Neutrophil (primary cell): ENCODE measurements around the gene PITRM1.

Source experiments
- H3K27ac ChIP-seq: fragments of 200-600 bp; sonication (generic); 2 replicates; pipeline ENCODE4 v1.5.1; 2016; ENCODE audit warnings: mild to moderate bottlenecking, moderate library complexity
- H3K27me3 ChIP-seq: fragments of 200-600 bp; sonication (generic); 2 replicates; pipeline ENCODE4 v1.6.0; 2016; ENCODE audit warnings: mild to moderate bottlenecking
- H3K36me3 ChIP-seq: fragments of 200-600 bp; sonication (generic); 2 replicates; pipeline ENCODE4 v1.5.1; 2017
- H3K4me1 ChIP-seq, 2 experiments: fragments of 200-600 bp in 1 of 2; sonication (generic) in 1 of 2; 1 replicate in 1 of 2; 2 replicates in 1 of 2; pipeline versions ENCODE4 v1.5.1 to v1.6.1; 2013 to 2016; ENCODE audit warnings: low read depth in 1 of 2, low read length in 1 of 2, mild to moderate bottlenecking in 1 of 2, moderate library complexity in 1 of 2; ENCODE audit not compliant: control insufficient read depth in 1 of 2, insufficient read depth in 1 of 2
- H3K4me3 ChIP-seq, 2 experiments: fragments of 200-600 bp in 1 of 2; sonication (generic) in 1 of 2; 1 replicate in 1 of 2; 2 replicates in 1 of 2; pipeline ENCODE4 v1.5.1; 2013 to 2016; ENCODE audit warnings: low read depth in 1 of 2, low read length in 1 of 2, mild to moderate bottlenecking in 1 of 2, moderate library complexity in 1 of 2
- H3K9me3 ChIP-seq: fragments of 200-600 bp; sonication (generic); 2 replicates; pipeline ENCODE4 v1.5.1; 2016
- CTCF ChIP-seq: fragments of 200-600 bp; sonication (generic); IDR thresholded peaks from 2 replicates; pipeline ENCODE4 v1.5.1; 2016; ENCODE audit warnings: antibody characterized with exemption

PITRM1 gene

DNA sequence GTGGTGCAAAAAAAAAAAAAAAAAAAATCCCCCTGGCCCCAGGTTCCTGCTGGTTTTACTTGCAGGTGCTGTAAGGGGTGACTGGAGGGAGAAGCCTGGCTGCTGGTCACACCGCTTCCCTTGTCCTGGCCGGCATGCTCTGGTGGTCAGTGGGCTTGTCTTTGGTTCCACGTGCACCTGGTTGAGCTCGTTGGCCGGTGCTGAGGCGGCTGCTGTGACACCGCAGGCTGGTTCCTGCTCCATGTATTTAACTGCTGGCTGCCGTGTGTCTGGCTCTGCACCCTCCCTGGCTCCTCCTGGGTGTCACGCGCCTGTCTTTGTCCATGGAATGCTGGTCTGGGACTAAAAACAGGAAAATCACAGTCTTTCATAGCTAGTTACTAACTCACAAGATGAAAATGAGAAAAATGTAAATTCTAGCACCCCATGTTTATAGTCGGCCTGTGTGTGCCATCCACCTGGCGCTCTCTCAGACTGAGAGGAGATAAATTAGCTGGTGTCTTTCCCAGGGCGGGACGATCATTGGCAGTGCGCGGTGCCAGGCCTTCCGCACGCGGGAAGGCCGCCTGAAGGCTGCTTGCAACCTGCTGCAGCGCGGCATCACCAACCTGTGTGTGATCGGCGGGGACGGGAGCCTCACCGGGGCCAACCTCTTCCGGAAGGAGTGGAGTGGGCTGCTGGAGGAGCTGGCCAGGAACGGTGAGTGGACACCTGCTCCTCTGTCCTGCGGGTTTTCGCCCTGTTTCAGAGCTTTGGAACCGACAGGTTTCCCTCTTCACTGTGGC, 71.5 kb downstream of the PITRM1 start:
- H3K27ac ChIP-seq, result no peak overlapping the region
- no peak overlapping the region for H3K4me3 ChIP-seq
- no peak for TF ChIP-seq CTCF
- no peaks in the 10 kb centered on the region for H3K36me3 ChIP-seq
- peaks cover 5% of the 10 kb centered on the region for H3K27me3 ChIP-seq
- peaks cover 2 to 5% of the 10 kb centered on the region in 2 experiments for H3K4me1 ChIP-seq
- no peaks in the 10 kb centered on the region for H3K9me3 ChIP-seq

DNA sequence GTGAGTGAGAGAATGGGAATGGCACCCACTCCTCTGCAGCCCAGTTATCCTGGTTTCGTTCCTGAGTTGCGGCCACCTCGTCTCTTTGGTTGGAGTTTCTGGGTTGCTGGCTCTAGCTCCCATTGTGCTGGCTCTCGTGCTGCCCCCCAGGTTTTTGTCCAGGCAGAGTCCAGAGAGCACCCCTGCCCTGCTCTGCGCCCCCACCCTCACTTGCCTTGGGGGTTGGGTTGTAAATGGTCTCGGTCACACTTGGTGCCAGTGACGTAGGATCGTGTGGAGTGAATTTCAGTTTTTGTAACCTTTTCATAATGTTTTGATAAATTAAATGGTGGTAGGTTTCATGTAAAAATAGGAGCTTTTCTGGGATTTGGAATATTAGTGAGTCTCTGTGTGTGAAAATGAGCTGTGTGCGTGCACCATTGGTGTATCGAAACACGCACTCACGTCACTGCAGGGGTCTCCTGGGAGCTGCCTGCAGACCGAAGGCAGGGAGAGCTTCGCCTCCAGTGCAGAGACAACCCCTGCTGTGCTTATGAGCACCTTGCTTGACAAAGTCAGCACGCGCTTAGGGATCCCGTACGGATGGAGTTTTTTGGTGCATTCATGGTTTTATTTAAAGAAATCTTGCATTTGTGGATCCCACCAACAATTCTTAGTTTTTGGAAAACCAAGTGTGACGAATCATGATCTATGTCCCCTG, 72.3 kb downstream of the PITRM1 start:
- Histone ChIP-seq H3K4me3 (no peak overlapping the region), H3K4me1 (peaks cover 8 to 12% of the 10 kb centered on the region in 2 experiments), H3K36me3 (no peaks in the 10 kb centered on the region), H3K27me3 (peaks cover 12% of the 10 kb centered on the region), H3K9me3 (no peaks in the 10 kb centered on the region), H3K27ac (no peak overlapping the region)
- no peak for TF ChIP-seq CTCF

GRCh38 chr10:3099291-3100092, 73.1 kb downstream of the PITRM1 start:
- no peaks in the 10 kb centered on the region for H3K9me3 ChIP-seq
- no peak overlapping the region for H3K4me3 ChIP-seq
- no peak for TF ChIP-seq CTCF
- H3K4me1 ChIP-seq, result peaks cover 10 to 12% of the 10 kb centered on the region in 2 experiments
- H3K27ac ChIP-seq, result no peak overlapping the region
- H3K27me3 ChIP-seq, result peaks cover 12% of the 10 kb centered on the region
- H3K36me3 ChIP-seq, result no peaks in the 10 kb centered on the region

GRCh38 chr10:3098689-3099088, 73.9 kb downstream of the PITRM1 start:
- no peaks in the 10 kb centered on the region for H3K36me3 ChIP-seq
- H3K9me3 ChIP-seq, result no peaks in the 10 kb centered on the region
- H3K27me3 ChIP-seq, result peaks cover 12% of the 10 kb centered on the region
- peaks cover 10 to 12% of the 10 kb centered on the region in 2 experiments for H3K4me1 ChIP-seq
- TF ChIP-seq CTCF, result no peak
- no peak overlapping the region for H3K27ac ChIP-seq
- no peak overlapping the region for H3K4me3 ChIP-seq

- H3K27me3 ChIP-seq, result peaks cover 12% of the 10 kb centered on the region
- H3K4me3 ChIP-seq, result no peak overlapping the region
- H3K27ac ChIP-seq, result no peak overlapping the region
- TF ChIP-seq CTCF, result no peak
- H3K9me3 ChIP-seq, result no peaks in the 10 kb centered on the region
- H3K36me3 ChIP-seq, result no peaks in the 10 kb centered on the region
- H3K4me1 ChIP-seq, result peaks cover 10 to 12% of the 10 kb centered on the region in 2 experiments
These were observed 75.4 kb downstream of the PITRM1 start for GRCh38 chr10:3097160-3097559.
